Measurements from ENCODE around the gene FAM13B.
A peak's percentile ranks its signal among the peaks of the same experiment; 100 is the strongest.

Gene FAM13B

DNA sequence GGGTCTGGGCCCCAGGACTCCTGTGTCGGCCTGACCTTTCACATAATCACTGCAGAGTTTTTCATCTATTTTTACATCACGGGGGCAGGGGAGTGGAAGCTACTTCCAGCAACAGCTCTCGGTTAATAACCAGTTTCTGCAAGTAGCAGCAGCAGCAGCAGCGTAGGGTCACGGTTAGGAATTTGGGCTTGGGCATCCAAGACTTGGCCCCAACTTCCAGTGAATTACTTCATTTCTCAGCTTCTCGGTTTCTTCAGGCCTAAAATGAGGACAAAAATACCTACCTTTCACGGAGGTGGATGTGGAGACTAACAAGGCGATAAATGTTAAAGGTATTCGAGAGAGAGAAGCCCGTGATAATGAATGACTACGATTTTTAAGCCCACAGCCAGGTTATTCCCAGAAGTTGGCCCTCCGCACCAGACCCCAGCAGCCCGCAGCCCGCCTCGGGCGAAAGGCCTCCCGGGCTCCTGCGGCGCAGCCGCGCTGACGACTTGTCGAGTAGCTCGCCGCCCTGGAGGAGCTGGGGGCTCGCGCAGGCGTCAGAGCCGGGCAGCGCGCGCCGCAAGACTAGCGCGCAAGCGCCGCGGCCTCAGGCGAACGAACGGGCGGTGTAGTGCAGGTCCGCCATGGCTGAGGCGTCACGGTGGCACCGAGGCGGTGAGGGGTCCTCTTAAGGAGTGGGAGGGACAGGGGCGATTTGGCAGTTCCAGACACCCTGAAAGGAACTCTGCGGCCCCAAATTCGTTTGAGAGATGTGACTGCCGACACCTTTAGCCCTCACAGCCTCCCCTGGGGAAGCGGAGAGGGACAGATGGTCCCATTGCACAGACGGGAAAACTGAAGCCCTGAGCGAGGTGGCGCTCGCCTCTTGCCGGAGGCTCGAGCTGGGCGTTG, 143.8 kb downstream of the FAM13B start, which contains the start of gene PKD2L2:
Gene PKD2L2, plus strand, starts transcription at position 595 of the 897 bp plus-strand sequence. Its CDS starts 35 bp downstream, at position 630.
- DNase-seq: peak; percentile 67

DNA sequence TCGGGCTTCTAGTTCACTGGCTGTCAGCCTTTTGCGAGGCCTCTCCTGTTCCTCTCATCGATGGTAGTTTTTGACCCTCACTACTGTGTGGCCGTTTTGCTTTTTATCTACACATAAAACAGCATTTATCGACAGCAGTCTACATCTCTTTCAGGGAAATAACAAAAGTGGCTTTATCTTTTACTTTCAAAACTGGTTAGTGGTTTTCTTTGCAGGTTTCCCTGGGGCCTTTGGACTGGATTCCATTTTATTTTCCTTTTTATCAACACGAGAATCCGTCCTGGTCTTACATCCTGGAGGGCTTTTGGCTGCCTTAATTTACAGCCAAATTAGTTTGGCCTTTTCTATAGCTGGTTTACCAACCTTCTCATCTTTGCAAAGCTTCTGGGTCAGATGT, 144.4 kb downstream of the FAM13B start:
- DNase-seq: no peak
